CD4-positive, alpha-beta T cell (primary cell): ENCODE data around the gene AURKAIP1. TPM values are rescaled to one million over a fixed set of nuclear protein-coding genes. Genes with fewer than 3 reads are reported as not detected.
A peak's percentile ranks its signal among the peaks of the same experiment; 100 is the strongest.

Experiments
- ATAC-seq: fragments of 200-7000 bp; cut with Tn5 transposase; one replicate; pipeline ENCODE4 v1.10.0; 2022; ENCODE audit warnings: mild to moderate bottlenecking; ENCODE audit not compliant: poor library complexity
- CTCF ChIA-PET: fragments of 350-600 bp; sonication (Branson Sonifier 250); formaldehyde crosslinking; loops from one replicate; lab custom pipeline; 2021; ENCODE audit warnings: antibody characterized with exemption, inconsistent platforms; lab: Charles Lee
- POLR2A ChIA-PET: fragments of 350-600 bp; sonication (Branson Sonifier 250); formaldehyde crosslinking; loops from one replicate; lab custom pipeline; 2021; ENCODE audit warnings: antibody characterized with exemption, inconsistent platforms; lab: Charles Lee
- DNase-seq, 14 experiments: peaks; one replicate each; pipeline ENCODE4 v3.0.0-alpha.2; 2013 to 2020; ENCODE audit warnings: mixed read lengths in 2 of 14
- H3K27ac ChIP-seq, 2 donors: one replicate each; pipeline versions ENCODE4 v1.5.1 to v1.7.0; 2013; ENCODE audit warnings: low read length in 2 of 2, low read depth in 1 of 2, mild to moderate bottlenecking in 1 of 2
- H3K27me3 ChIP-seq, 2 experiments: 1 replicate in 1 of 2; 2 replicates in 1 of 2; pipeline versions ENCODE4 v1.6.1 to v1.7.0; 2013; ENCODE audit warnings: low read length in 2 of 2, control low read depth in 1 of 2, mild to moderate bottlenecking in 1 of 2, moderate library complexity in 1 of 2; ENCODE audit not compliant: insufficient read depth in 2 of 2, control insufficient read depth in 1 of 2
- H3K36me3 ChIP-seq: one replicate; pipeline ENCODE4 v1.6.1; 2013; ENCODE audit warnings: low read length, control low read depth; ENCODE audit not compliant: insufficient read depth
- H3K4me1 ChIP-seq: one replicate; pipeline ENCODE4 v1.6.1; 2013; ENCODE audit warnings: low read length, control low read depth; ENCODE audit not compliant: insufficient read depth
- H3K4me3 ChIP-seq: one replicate; pipeline ENCODE4 v1.5.1; 2013; ENCODE audit warnings: mild to moderate bottlenecking, low read length, moderate library complexity
- H3K9me3 ChIP-seq, 2 experiments: 1 replicate in 1 of 2; 2 replicates in 1 of 2; pipeline versions ENCODE4 v1.6.1 to v1.7.0; 2013; ENCODE audit warnings: low read length in 2 of 2, mild to moderate bottlenecking in 2 of 2, control low read depth in 1 of 2, moderate library complexity in 1 of 2; ENCODE audit not compliant: control insufficient read depth in 1 of 2, insufficient read depth in 1 of 2
- H3K27ac Mint-ChIP-seq: one replicate; pipeline ENCODE4 v1.8.0; 2020; ENCODE audit warnings: mixed read lengths
- H3K27me3 Mint-ChIP-seq: one replicate; pipeline ENCODE4 v1.8.0; 2021; ENCODE audit warnings: mixed read lengths
- H3K36me3 Mint-ChIP-seq: one replicate; pipeline ENCODE4 v1.8.0; 2021; ENCODE audit warnings: low read depth, mixed read lengths
- H3K4me1 Mint-ChIP-seq: one replicate; pipeline ENCODE4 v1.8.0; 2021; ENCODE audit warnings: low read depth, mixed read lengths
- H3K4me3 Mint-ChIP-seq: one replicate; pipeline ENCODE4 v1.8.0; 2020; ENCODE audit warnings: mild to moderate bottlenecking, mixed read lengths
- H3K9me3 Mint-ChIP-seq: one replicate; pipeline ENCODE4 v1.8.0; 2020; ENCODE audit warnings: mixed read lengths
- CTCF ChIP-seq: fragments of 200-600 bp; IDR thresholded peaks from one replicate; pipeline ENCODE4 v1.8.0; 2022; ENCODE audit warnings: antibody characterized with exemption, mild to moderate bottlenecking
- intact Hi-C, 2 experiments: fragments of 100-400 bp; cut with DNase I in 1 of 2; cut with micrococcal nuclease in 1 of 2; formaldehyde crosslinking; loops; one replicate each; pipeline versions ENCODE4 v1.15.1 to v1.9.0; 2023 to 2025; cut with DNase I, micrococcal nuclease
- total RNA-seq, 174 experiments: library from RNA in 2 of 174; stranded (reverse) in 2 of 174; gene quantifications; one replicate each; pipeline ENCODE4 v1.2.3 and lab custom pipeline; 2021 to 2026

Gene AURKAIP1
- total RNA-seq, 2 experiments from 2014 or later = 59.2 to 64.6 TPM

GRCh38 chr1:1422465-1423244 lies 47.6 kb upstream of the AURKAIP1 start:
- Mint-ChIP-seq H3K9me3 (no peaks in the 10 kb centered on the region), H3K4me3 (no peak overlapping the region), H3K4me1 (no peaks in the 10 kb centered on the region), H3K27me3 (peaks cover 43% of the 10 kb centered on the region), H3K36me3 (no peaks in the 10 kb centered on the region), H3K27ac (no peak overlapping the region)
- Histone ChIP-seq H3K27me3 (peaks cover 24 to 32% of the 10 kb centered on the region in 2 experiments), H3K9me3 (peaks cover 0 to 8% of the 10 kb centered on the region in 2 experiments), H3K27ac (no peak overlapping the region), H3K4me3 (no peak overlapping the region), H3K4me1 (peaks cover 4% of the 10 kb centered on the region), H3K36me3 (no peaks in the 10 kb centered on the region)
- intact Hi-C loops = no loop called here
- TF ChIP-seq CTCF = no peak
- POLR2A ChIA-PET = no interaction called here
- DNase-seq (no peak), ATAC-seq (no peak)
- CTCF ChIA-PET = no interaction called here

- peaks cover 21 to 32% of the 10 kb centered on the region in 2 experiments for H3K27me3 ChIP-seq
- intact Hi-C loops = no loop called here
- H3K4me3 Mint-ChIP-seq = no peak overlapping the region
- H3K36me3 Mint-ChIP-seq = no peaks in the 10 kb centered on the region
- H3K36me3 ChIP-seq = no peaks in the 10 kb centered on the region
- CTCF ChIA-PET = no interaction called here
- POLR2A ChIA-PET = no interaction called here
- no peak overlapping the region for H3K27ac ChIP-seq
- TF ChIP-seq CTCF = no peak
- peaks cover 44% of the 10 kb centered on the region for H3K27me3 Mint-ChIP-seq
- H3K4me1 Mint-ChIP-seq = no peaks in the 10 kb centered on the region
- H3K9me3 ChIP-seq = peaks cover 0 to 8% of the 10 kb centered on the region in 2 experiments
- no peak for ATAC-seq
- no peak for DNase-seq
- H3K4me1 ChIP-seq = peaks cover 4% of the 10 kb centered on the region
- no peak overlapping the region for H3K27ac Mint-ChIP-seq
- H3K4me3 ChIP-seq = no peak overlapping the region
- H3K9me3 Mint-ChIP-seq = no peaks in the 10 kb centered on the region
These were observed 47.0 kb upstream of the AURKAIP1 start for GRCh38 chr1:1421907-1422464.

GRCh38 chr1:1421147-1421906 lies 46.3 kb upstream of the AURKAIP1 start, which contains the start of gene ANKRD65:
Gene ANKRD65, minus strand, starts transcription at chr1:1421276. Its CDS starts 271 bp downstream, at chr1:1421005.
- Histone ChIP-seq H3K9me3 (peaks cover 0 to 8% of the 10 kb centered on the region in 2 experiments), H3K27ac (no peak within 1 kb of the TSS), H3K27me3 (peaks cover 17 to 28% of the 10 kb centered on the region in 2 experiments), H3K4me3 (no peak within 1 kb of the TSS), H3K4me1 (peaks cover 4% of the 10 kb centered on the region), H3K36me3 (no peaks in the 10 kb centered on the region)
- H3K27ac Mint-ChIP-seq = no peak within 1 kb of the TSS
- ChIA-PET CTCF (no interaction called here), POLR2A (interaction anchor here (0.6 kb wide), 1 partner anchor 40 kb away, joined by 4 read pairs; no protein-coding TSS in a partner anchor)
- no peak for TF ChIP-seq CTCF
- intact Hi-C loops = no loop called here
- H3K4me3 Mint-ChIP-seq = no peak within 1 kb of the TSS
- ATAC-seq = no peak
- no peaks in the 10 kb centered on the region for H3K9me3 Mint-ChIP-seq
- H3K4me1 Mint-ChIP-seq = no peaks in the 10 kb centered on the region
- peaks cover 42% of the 10 kb centered on the region for H3K27me3 Mint-ChIP-seq
- peak in 1 of 14 experiments; percentile 13 for DNase-seq
- H3K36me3 Mint-ChIP-seq = no peaks in the 10 kb centered on the region
